Measurements from ENCODE around the gene SPATA16. TPM values are rescaled to one million over a fixed set of nuclear protein-coding genes. Genes with fewer than 3 reads are reported as not detected.

The SPATA16 gene
- total RNA-seq, 2 donors from 2014 or later: not detected

DNA sequence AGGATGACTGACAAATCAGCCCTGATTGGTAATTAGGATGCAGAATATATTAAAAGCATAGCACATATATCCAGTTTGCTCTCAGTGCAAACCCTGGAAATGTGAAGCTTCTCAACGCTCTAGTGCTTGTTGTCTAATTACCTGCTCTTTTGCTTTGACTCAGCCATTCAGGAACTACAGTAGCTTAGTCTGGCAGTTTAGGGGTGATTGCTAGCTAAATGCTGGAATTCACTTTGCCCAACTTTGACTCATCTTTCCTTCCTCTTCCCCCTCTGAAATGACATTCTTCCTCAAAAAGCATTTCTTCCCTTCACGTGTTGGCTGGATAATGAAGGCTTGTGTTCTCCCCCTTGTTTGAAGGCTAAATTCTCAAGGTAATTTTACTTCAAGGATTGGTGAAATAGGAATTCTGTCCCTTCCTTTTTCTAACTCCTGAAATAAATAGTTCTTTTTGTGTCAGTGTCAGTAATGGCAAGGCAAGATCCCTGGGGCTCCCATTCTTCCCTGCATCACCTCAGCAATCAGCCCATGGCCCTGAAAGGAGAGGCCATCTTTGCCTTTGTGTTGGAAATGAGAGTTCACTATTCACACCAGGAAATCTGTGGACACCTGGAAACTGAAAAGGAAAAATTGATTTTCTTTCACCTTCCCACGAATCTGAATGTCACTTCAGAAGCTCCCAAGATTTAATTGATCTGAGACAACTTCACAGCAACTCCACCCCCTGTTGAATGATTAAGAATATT, 286.9 kb downstream of the SPATA16 start:
- no peak overlapping the region for H3K27ac Mint-ChIP-seq
- ATAC-seq: no peak
- H3K9me3 Mint-ChIP-seq: no peaks in the 10 kb centered on the region
- no peak for DNase-seq (ENCODE audit: low spot score in 2 of 2)
- H3K36me3 Mint-ChIP-seq: no peaks in the 10 kb centered on the region

DNA sequence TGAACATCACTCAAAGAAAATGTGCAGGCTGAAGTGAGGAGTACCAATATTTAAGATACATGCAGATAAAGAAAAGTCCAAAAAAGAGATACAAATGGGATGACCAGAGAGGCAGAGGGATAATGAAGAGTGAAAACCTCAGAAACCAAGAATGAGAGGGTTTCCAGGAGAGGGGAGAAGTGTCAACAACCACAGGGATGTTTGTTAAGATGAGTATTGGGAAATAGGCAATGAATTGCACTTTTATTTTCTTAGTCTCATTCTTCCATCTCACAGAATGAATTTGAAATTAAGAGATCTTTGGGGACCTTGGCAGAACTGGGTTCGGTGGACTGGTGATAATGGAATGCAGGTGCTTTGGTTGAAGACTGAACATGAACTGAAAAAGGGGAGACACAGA, 288.0 kb downstream of the SPATA16 start:
- H3K9me3 Mint-ChIP-seq: no peaks in the 10 kb centered on the region
- no peak for ATAC-seq
- no peak overlapping the region for H3K27ac Mint-ChIP-seq
- H3K36me3 Mint-ChIP-seq: no peaks in the 10 kb centered on the region
- no peak for DNase-seq (ENCODE audit: low spot score in 2 of 2)

DNA sequence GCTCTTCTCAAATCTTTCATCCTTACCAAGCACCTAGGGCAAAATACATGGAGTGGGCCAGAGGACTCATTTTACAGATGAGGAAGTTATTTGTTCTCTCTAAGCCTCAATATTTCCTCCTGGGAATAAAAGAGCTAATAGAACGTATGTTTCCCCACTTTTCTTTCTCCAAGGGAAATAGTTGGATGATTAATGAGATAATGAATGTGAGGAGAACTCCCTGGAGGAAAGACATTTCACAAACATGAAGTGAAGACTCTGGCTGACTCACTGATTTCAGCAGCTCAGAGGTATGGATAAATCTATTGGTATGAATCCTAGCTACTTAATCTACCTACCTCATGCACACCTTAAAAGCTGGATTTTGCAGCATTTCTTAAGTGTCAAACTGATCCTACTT, 292.1 kb downstream of the SPATA16 start:
- H3K9me3 Mint-ChIP-seq: no peaks in the 10 kb centered on the region
- no peaks in the 10 kb centered on the region for H3K36me3 Mint-ChIP-seq
- DNase-seq (ENCODE audit: low spot score in 2 of 2): no peak
- no peak for ATAC-seq
- no peak overlapping the region for H3K27ac Mint-ChIP-seq

GRCh38 chr3:172847292-172847691, 293.7 kb downstream of the SPATA16 start:
- no peak overlapping the region for H3K27ac Mint-ChIP-seq

GRCh38 chr3:172846706-172847105, 294.3 kb downstream of the SPATA16 start:
- no peak for DNase-seq (ENCODE audit: low spot score in 2 of 2)
- no peaks in the 10 kb centered on the region for H3K36me3 Mint-ChIP-seq
- peak in 1 of 2 donors; percentile 62 for ATAC-seq
- no peaks in the 10 kb centered on the region for H3K9me3 Mint-ChIP-seq
- no peak overlapping the region for H3K27ac Mint-ChIP-seq

More at GRCh38 chr3:172847292-172847691, 293.7 kb downstream of the SPATA16 start:
- DNase-seq (ENCODE audit: low spot score in 2 of 2): no peak
- Mint-ChIP-seq H3K36me3 (no peaks in the 10 kb centered on the region), H3K9me3 (no peaks in the 10 kb centered on the region)
- ATAC-seq: no peak

GRCh38 chr3:172846103-172846561, 294.9 kb downstream of the SPATA16 start:
- H3K9me3 Mint-ChIP-seq: peaks cover 0 to 1% of the 10 kb centered on the region in 2 donors

DNA sequence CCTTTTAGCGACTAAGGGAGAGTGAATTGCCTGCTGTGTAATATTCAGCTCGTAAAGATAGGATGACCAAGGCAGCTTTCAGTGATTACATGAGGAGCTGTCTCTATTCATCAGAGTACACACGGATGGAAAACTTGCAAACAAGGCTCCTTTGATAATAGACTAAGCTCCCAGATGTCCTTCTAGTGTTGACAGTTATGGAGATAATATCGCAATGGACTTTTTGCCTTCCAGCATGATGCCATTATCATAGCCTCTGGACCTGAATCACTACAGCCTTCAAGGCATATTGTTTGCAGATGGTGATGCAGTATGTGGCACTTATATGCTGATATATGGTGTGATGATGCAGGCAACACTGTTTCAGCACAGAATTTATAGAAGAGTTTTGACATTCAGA, 296.6 kb downstream of the SPATA16 start:
- Mint-ChIP-seq H3K9me3 (peaks cover 0 to 3% of the 10 kb centered on the region in 2 donors), H3K27ac (no peak overlapping the region), H3K36me3 (no peaks in the 10 kb centered on the region)
- ATAC-seq: no peak
- no peak for DNase-seq (ENCODE audit: low spot score in 2 of 2)

More at GRCh38 chr3:172846103-172846561, 294.9 kb downstream of the SPATA16 start:
- DNase-seq (ENCODE audit: low spot score in 2 of 2) (no peak), ATAC-seq (peak; percentile 64 to 81)
- H3K36me3 Mint-ChIP-seq: no peaks in the 10 kb centered on the region
- H3K27ac Mint-ChIP-seq: no peak overlapping the region

GRCh38 chr3:172840913-172841312, 300.1 kb downstream of the SPATA16 start:
- Mint-ChIP-seq H3K27ac (no peak overlapping the region), H3K9me3 (peaks cover 0 to 3% of the 10 kb centered on the region in 2 donors), H3K36me3 (no peaks in the 10 kb centered on the region)
- no peak for DNase-seq (ENCODE audit: low spot score in 2 of 2)
- ATAC-seq: no peak

DNA sequence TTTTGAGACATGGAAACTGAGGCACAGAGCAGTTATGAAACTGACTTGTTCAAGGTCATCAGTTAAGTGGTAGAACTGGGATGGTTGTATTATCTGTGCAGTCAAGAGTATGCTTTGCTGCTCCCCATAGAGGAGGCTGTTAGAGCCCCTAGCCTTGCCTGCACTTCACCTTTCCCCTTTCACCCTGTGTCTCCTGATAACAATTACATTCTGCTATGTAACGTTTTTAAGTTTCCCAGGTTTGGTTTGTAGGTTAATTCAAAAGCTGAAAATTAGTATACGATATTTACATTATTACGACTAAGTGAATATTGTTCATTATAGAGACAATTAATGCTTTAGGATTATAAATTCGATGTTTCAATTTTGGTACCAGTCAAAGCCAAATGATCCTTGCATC, 300.6 kb downstream of the SPATA16 start:
- H3K36me3 Mint-ChIP-seq: no peaks in the 10 kb centered on the region
- no peak overlapping the region for H3K27ac Mint-ChIP-seq
- peaks cover 0 to 3% of the 10 kb centered on the region in 2 donors for H3K9me3 Mint-ChIP-seq
- no peak for ATAC-seq
- DNase-seq (ENCODE audit: low spot score in 2 of 2): no peak

- Mint-ChIP-seq H3K27ac (no peak overlapping the region), H3K36me3 (no peaks in the 10 kb centered on the region), H3K9me3 (peaks cover 0 to 3% of the 10 kb centered on the region in 2 donors)
- no peak for ATAC-seq
- no peak for DNase-seq (ENCODE audit: low spot score in 2 of 2)
Observed at GRCh38 chr3:172839679-172840078, 301.4 kb downstream of the SPATA16 start.

All from activated naive CD4-positive, alpha-beta T cell treated with anti-CD3 and anti-CD28 coated beads, Interleukin-2, amount 50 U/mL, for 72 hours (primary cell).